Activated gamma-delta T cell treated with Interleukin-2 at 50 U/mL for 16 hours (primary cell): ENCODE measurements around the gene PNPLA5.

ENCODE experiments used
- DNase-seq: peaks from one replicate; pipeline ENCODE4 v3.0.0-alpha.2; 2020

The PNPLA5 gene

DNA sequence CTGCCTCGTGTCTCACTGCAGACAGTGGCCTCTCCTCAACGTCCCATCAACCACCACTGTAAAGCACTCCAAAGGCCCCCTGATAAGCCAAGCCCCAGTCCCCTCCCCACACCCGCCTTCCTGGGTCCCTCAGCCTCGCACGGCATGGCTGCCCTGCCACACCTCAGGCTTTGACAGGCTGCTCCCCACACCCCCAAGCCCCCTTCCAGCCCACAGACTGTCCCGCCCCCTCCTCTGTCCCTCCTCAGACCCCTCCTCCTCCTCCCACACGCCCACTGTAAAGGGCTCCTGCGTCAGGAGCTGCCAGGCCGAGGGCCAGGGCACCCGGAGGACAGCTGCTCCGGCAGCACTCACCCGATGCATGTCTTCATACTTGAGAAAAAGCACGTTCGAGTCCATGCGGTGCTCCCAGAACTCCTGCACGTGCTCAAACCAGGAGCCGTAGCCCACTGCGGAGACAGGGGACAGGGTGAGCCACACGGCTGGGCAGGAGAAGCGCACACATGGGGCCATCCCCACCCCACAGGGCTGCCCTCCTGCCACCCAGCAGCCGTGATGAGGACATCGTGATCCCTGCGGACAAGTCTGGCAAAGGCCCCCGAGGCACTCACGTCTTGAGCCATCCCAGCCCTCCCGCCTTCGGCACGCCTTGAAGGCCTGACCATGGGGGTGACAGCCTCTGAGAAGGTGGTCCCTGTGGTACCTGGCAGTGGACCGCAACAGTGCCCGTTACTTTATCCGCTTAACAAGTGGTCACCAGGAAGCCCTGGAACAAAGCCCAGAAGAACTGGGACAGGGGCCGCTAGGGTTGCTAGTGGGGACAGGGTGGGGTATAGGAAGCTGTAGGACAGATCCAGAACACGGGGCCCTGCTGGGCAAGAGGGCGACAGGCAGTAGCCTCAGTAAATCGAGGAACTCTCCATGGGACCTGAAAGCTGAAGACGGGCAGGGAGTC lies 58.2 kb downstream of the PNPLA5 start:
- DNase-seq = no peak

DNA sequence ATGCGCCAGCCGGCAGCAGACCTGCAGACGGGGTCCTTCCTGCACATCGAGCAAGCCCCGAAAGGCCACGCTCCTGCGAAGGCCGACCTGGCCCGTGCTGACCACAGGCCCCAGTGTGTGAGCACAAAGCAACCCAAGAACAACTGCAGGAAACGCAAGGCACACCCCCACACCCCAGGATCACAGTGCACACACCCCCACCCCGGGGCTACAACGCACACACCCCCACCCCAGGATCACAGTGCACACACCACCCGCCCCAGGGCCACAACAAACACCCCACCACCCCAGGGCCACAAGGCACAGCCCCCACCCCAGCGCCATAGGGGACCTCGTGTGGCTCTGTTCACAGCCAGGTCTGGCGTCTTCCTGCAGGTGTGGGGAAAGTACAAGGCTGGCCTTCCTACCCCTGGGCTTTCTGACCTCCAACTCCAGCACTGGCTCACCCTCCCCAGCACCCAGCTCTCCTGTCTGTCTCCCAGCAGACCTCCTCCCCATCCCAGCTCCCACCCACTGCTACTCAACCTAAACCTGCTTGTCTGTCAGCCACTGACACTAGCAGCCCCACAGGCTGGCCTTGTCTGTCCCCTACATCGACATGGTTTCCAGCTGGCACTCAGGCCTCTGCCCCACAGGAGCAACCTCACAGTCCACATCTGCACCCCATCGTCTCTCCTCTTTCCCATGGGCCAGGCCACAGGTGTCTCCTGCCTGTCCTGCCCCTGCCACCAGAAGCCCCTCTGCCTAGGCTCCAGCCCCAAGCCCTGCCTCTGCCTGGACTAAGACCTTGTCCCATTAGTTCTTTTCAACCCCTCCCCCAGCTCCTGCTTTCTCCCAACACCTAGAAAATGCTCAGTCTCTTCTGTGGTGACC lies 59.2 kb downstream of the PNPLA5 start:
- DNase-seq = no peak

DNA sequence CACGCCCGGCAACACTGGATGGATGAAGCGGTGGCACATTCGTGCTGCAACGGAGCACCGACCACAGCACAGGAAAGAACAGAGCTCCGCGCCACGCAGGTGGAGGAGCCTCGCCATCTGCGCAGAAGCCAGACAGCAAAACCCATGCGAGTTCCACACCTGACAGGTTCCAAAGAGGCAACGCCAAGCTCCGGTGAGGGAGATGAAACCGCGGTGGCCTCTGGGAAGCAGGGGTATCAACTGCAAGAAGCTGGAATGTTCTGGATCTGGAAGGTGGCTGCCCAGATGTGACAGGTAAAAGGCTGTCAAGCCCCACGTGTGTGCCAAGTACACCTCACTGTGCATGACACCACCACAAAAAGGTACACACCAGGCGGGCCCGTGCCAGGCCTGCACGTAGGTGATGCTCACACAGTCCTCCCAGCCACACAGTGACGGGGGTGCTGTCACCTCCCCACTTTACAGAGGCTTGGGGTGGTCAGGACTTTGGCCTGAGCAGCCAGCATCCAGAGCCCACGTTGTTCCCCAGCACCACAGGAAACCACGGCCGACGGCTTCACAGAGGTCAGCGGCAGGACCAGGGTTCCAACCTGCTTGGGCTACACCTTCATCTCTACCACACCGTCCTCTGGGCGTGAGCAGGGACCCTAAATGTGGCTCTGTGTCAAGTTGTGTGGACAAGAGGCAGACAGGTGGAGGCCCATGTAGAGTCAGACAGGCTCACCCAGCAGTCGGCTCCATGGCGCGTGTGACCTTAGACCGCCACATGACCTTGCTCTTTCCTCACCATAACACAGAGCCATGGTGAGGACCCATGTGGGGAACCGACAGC lies 60.0 kb downstream of the PNPLA5 start:
- no peak for DNase-seq

DNA sequence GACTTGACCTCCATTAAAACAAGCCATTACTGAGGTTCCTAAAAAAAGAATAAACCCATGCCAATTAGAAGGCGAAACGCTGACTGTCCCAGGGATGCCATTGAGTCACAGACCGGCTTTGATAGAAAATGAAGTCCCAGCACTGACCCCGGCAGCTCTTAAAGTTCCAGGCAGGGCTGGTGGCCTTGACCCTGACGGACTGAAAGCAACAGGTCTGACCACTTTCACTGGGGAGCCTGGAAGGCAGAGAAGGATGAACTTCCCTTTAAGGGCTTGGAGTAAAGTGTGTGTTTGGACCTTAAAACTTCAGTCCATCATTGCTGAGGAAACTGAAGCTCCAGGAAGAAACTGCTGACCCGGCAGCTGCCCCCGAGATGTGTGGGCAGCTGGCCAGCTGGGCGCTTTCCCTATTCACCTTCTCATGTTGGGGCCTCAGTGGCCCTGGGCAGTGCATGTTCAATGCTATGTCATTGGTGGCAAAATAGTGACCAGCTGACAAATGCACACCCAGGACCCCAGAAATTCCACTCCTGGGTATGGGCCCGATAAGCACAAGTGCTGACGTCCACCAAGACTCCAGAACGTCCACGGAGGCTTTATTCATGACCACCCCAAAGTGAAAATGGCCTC lies 60.8 kb downstream of the PNPLA5 start:
- no peak for DNase-seq

DNA sequence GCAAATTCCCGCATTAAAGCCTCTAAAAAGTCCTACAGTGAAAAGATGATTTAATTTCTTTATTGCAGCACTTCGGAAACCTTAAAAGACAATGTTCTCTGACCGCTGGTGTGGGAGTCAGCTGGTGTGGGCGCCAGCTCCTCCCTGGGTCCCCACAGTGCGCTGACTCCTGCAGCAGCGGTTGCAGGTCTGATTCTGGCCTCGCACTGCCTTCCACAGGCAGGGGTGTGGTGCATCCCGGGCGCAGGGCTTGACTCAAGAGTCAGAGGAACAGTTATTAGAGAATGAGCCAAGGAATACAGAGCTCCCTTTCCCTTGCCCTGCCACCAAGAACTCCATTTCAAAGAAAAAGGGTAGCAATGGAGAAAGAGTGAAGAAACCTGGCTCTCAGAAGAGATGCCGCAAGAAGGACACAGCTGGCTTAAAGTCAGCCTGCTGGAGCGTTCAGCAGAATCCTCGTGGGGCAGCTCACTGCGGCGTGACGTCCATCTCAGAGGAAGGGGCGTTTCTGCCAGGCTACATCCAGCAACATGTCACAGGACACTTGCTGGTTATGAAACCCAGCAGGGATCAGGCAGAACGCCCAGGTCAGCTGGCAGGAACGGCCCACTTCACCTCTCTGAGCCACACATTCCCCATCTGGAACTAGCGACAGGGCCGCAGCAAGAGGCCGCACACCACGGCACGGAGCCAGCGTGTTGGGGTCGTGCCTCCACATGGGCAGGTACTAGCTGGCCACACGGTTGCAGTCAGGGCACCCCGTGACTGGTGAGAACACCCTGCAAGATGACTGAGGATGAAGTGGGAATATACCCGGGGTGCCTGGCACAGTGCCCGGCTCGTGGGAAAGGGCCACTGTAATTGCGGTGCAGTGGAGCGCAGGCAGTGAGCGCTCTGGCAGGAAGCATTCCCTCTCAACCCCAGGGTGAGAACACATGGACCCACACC lies 61.6 kb downstream of the PNPLA5 start:
- DNase-seq = no peak
